GM12878 (cell line): ENCODE measurements around the gene TIMP2. TPM values are rescaled to one million over a fixed set of nuclear protein-coding genes. Genes with fewer than 3 reads are reported as not detected.

Experiments used
- ATAC-seq: fragments of 200-7000 bp; cut with Tn5 transposase; 3 replicates; pipeline ENCODE4 v1.9.1; 2020; ENCODE audit warnings: mild to moderate bottlenecking, moderate library complexity
- BruUV-seq: library from RNA; stranded (reverse); fragments of 400-500 nt; replicated peaks from 2 replicates; lab custom pipeline; 2021; lab: Mats Ljungman, UMichigan
- CTCF ChIA-PET: fragments of 300-600 bp; sonication (Branson Sonifier 250); formaldehyde crosslinking; extraction: SDS; loops from one replicate; lab custom pipeline; 2021; ENCODE audit warnings: inconsistent platforms; lab: Yijun Ruan, JAX
- POLR2A ChIA-PET: fragments of 350-600 bp; formaldehyde crosslinking; extraction: SDS; loops from one replicate; lab custom pipeline; 2021; ENCODE audit warnings: inconsistent platforms; lab: Charles Lee
- RAD21 ChIA-PET: fragments of 300-600 bp; sonication (Branson Sonifier 250); formaldehyde crosslinking; loops from one replicate; lab custom pipeline; 2023; ENCODE audit warnings: antibody characterized with exemption; ENCODE audit not compliant: unreplicated experiment; lab: Charles Lee
- SMC1A ChIA-PET: fragments of 300-600 bp; sonication (Branson Sonifier 250); formaldehyde crosslinking; loops from one replicate; lab custom pipeline; 2023; ENCODE audit not compliant: unreplicated experiment, uncharacterized antibody; lab: Charles Lee
- DNase-seq: peaks from one replicate; pipeline ENCODE4 v3.0.0-alpha.2; 2011; ENCODE audit warnings: low read depth, low spot score
- FAIRE-seq: peaks from 3 replicates; lab custom pipeline; 2011; peaks lifted over from hg19 to GRCh38; lab: Jason Lieb, UNC
- H2AFZ ChIP-seq: 2 replicates; pipeline ENCODE4 v1.6.0; 2011; ENCODE audit warnings: low read depth, low read length, control low read depth; ENCODE audit not compliant: control insufficient read depth
- H3K27ac ChIP-seq: 2 replicates; pipeline ENCODE4 v1.5.1; 2011; ENCODE audit warnings: control low read depth; ENCODE audit not compliant: control insufficient read depth, insufficient read depth
- H3K27me3 ChIP-seq, 2 experiments: replicated peaks in 1 of 2; 2 replicates each; pipeline versions ENCODE4 v1.6.0 to v1.6.1; 2011; ENCODE audit warnings: low read length in 1 of 2; ENCODE audit not compliant: control insufficient read depth in 2 of 2, insufficient read depth in 2 of 2
- H3K36me3 ChIP-seq, 2 experiments: 2 replicates each; pipeline ENCODE4 v1.5.1; 2011; ENCODE audit warnings: low read length in 1 of 2; ENCODE audit not compliant: control insufficient read depth in 2 of 2, insufficient read depth in 2 of 2
- H3K4me1 ChIP-seq: 2 replicates; pipeline ENCODE4 v1.6.1; 2011; ENCODE audit warnings: mild to moderate bottlenecking, low read length, moderate library complexity, mixed read lengths; ENCODE audit not compliant: control insufficient read depth, insufficient read depth
- H3K4me2 ChIP-seq: 2 replicates; pipeline ENCODE4 v1.6.0; 2011; ENCODE audit warnings: control low read depth; ENCODE audit not compliant: control insufficient read depth, insufficient read depth
- H3K4me3 ChIP-seq: fragments of 200-600 bp; sonication (generic); 2 replicates; pipeline ENCODE4 v1.5.1; 2016
- H3K79me2 ChIP-seq: 2 replicates; pipeline ENCODE4 v1.6.0; 2011; ENCODE audit warnings: low read length; ENCODE audit not compliant: control insufficient read depth, insufficient read depth
- H3K9ac ChIP-seq: 2 replicates; pipeline ENCODE4 v1.8.0; 2011; ENCODE audit warnings: low read length, control low read depth, mixed read lengths; ENCODE audit not compliant: control insufficient read depth, insufficient read depth
- H3K9me3 ChIP-seq: replicated peaks from 3 replicates; pipeline ENCODE4 v1.5.1; 2011; ENCODE audit warnings: mild to moderate bottlenecking, low read length; ENCODE audit not compliant: control insufficient read depth, insufficient read depth
- H4K20me1 ChIP-seq: 2 replicates; pipeline ENCODE4 v1.6.0; 2011; ENCODE audit not compliant: control insufficient read depth, insufficient read depth
- CEBPB ChIP-seq, 2 experiments: fragments of 150-350 bp in 1 of 2; IDR thresholded peaks; 2 replicates each; pipeline ENCODE4 v1.6.1; 2012 to 2014; ENCODE audit warnings: low read depth in 2 of 2, low read length in 2 of 2, borderline replicate concordance in 1 of 2, inconsistent platforms in 1 of 2
- IRF5 ChIP-seq: fragments of 450-650 bp; IDR thresholded peaks from 2 replicates; pipeline ENCODE4 v1.6.1; 2017; ENCODE audit warnings: borderline replicate concordance
- MAX ChIP-seq: IDR thresholded peaks from 2 replicates; pipeline ENCODE4 v1.6.1; 2012; ENCODE audit warnings: low read depth, low read length, improper control_type of control experiment
- MEF2B ChIP-seq: fragments of 450-650 bp; IDR thresholded peaks from 2 replicates; pipeline ENCODE4 v1.6.1; 2018; ENCODE audit warnings: mild to moderate bottlenecking, moderate library complexity; ENCODE audit not compliant: partially characterized antibody, poor library complexity, severe bottlenecking
- NFYA ChIP-seq: IDR thresholded peaks from 2 replicates; pipeline ENCODE4 v1.6.1; 2011; ENCODE audit warnings: low read depth, mild to moderate bottlenecking, low read length, improper control_type of control experiment, borderline replicate concordance
- PAX8 ChIP-seq: fragments of 450-650 bp; IDR thresholded peaks from 2 replicates; pipeline ENCODE4 v1.6.1; 2017; ENCODE audit warnings: mild to moderate bottlenecking, moderate library complexity
- RAD21 ChIP-seq: IDR thresholded peaks from 2 replicates; pipeline ENCODE4 v1.6.1; 2011; ENCODE audit warnings: mild to moderate bottlenecking, low read depth, low read length, moderate library complexity; ENCODE audit not compliant: insufficient read depth
- SPI1 ChIP-seq: IDR thresholded peaks from 2 replicates; pipeline ENCODE4 v1.6.1; 2011; ENCODE audit warnings: low read depth, mild to moderate bottlenecking, low read length, moderate library complexity, borderline replicate concordance; ENCODE audit not compliant: insufficient read depth
- USF1 ChIP-seq: IDR thresholded peaks from 2 replicates; pipeline ENCODE4 v1.6.1; 2011; ENCODE audit warnings: borderline replicate concordance, low read depth, mild to moderate bottlenecking, moderate library complexity, mixed read lengths, low read length; ENCODE audit not compliant: insufficient read depth; ENCODE audit errors: extremely low read length
- ZBTB40 ChIP-seq: fragments of 450-650 bp; IDR thresholded peaks from 2 replicates; pipeline ENCODE4 v1.6.1; 2016; ENCODE audit warnings: mild to moderate bottlenecking, moderate library complexity, borderline replicate concordance
- WGBS: methylation state at CpG from one replicate; pipeline ENCODE4 v1.1.6; 2016; ENCODE audit warnings: low lambda C conversion rate; ENCODE audit not compliant: insufficient replicate concordance, insufficient coverage; ENCODE audit errors: missing lambda C conversion rate; 5-methylcytosine and 5-hydroxymethylcytosine counted together
- in situ Hi-C: fragments of 300-500 bp; cut with MboI; formaldehyde crosslinking; loops from 9 replicates; pipeline ENCODE4 v1.14.3; 2018; ENCODE audit warnings: mixed read lengths
- intact Hi-C: fragments of 100-400 bp; cut with micrococcal nuclease; formaldehyde crosslinking; loops from one replicate; pipeline ENCODE4 v1.14.2; 2022; ENCODE audit not compliant: unreplicated experiment
- polyA plus RNA-seq, 11 experiments: library from polyadenylated mRNA; depleted of rRNA in 4 of 11; unstranded in 6 of 11; stranded (reverse) in 5 of 11; fragments of >200 nt; fragmentation: Nextera tagmentation in 4 of 11; fragmentation: Illumina TruSeq in 1 of 11; extraction: Ambion mirVana in 4 of 11; extraction: Trizol in 1 of 11; gene quantifications; 1 replicate in 1 of 11; 2 replicates in 10 of 11; pipeline versions ENCODE4 v1.2.1 to v1.2.3, GENCODE V29; 2011 to 2016; ENCODE audit warnings: inconsistent platforms in 2 of 11, missing spikeins in 2 of 11, low read depth in 1 of 11
- total RNA-seq, 4 experiments: library from RNA; depleted of rRNA in 3 of 4; stranded (reverse); fragments of >200 nt in 3 of 4; fragmentation: Illumina TruSeq in 1 of 4; extraction: Trizol in 1 of 4; gene quantifications; 2 replicates each; pipeline versions ENCODE4 v1.2.1 to v1.2.3, GENCODE V29; 2013 to 2021
- TF ChIP-seq, protein P1 (sequence below): fragments of 150-350 bp; IDR thresholded peaks from 2 replicates; pipeline ENCODE4 v1.6.1; 2016; ENCODE audit warnings: low read depth, low read length

The TIMP2 gene
- total and polyA plus RNA-seq, 10 of the 15 experiments (the other 5 are each of a cell fraction or from before 2014, with no cell fraction given) = 0.03 to 0.41 (median 0.04) TPM; not detected in 7

- TF ChIP-seq, protein P1, sequence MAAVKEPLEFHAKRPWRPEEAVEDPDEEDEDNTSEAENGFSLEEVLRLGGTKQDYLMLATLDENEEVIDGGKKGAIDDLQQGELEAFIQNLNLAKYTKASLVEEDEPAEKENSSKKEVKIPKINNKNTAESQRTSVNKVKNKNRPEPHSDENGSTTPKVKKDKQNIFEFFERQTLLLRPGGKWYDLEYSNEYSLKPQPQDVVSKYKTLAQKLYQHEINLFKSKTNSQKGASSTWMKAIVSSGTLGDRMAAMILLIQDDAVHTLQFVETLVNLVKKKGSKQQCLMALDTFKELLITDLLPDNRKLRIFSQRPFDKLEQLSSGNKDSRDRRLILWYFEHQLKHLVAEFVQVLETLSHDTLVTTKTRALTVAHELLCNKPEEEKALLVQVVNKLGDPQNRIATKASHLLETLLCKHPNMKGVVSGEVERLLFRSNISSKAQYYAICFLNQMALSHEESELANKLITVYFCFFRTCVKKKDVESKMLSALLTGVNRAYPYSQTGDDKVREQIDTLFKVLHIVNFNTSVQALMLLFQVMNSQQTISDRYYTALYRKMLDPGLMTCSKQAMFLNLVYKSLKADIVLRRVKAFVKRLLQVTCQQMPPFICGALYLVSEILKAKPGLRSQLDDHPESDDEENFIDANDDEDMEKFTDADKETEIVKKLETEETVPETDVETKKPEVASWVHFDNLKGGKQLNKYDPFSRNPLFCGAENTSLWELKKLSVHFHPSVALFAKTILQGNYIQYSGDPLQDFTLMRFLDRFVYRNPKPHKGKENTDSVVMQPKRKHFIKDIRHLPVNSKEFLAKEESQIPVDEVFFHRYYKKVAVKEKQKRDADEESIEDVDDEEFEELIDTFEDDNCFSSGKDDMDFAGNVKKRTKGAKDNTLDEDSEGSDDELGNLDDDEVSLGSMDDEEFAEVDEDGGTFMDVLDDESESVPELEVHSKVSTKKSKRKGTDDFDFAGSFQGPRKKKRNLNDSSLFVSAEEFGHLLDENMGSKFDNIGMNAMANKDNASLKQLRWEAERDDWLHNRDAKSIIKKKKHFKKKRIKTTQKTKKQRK = no peak
- no peak for TF ChIP-seq CEBPB (IDR thresholded peaks at IDR 0.05; ENCODE audit: borderline replicate concordance in 1 of 2, low read depth in 2 of 2, low read length in 2 of 2)
Observed at GRCh38 chr17:78952706-78953105, 27.5 kb upstream of the TIMP2 start (continued).

DNA sequence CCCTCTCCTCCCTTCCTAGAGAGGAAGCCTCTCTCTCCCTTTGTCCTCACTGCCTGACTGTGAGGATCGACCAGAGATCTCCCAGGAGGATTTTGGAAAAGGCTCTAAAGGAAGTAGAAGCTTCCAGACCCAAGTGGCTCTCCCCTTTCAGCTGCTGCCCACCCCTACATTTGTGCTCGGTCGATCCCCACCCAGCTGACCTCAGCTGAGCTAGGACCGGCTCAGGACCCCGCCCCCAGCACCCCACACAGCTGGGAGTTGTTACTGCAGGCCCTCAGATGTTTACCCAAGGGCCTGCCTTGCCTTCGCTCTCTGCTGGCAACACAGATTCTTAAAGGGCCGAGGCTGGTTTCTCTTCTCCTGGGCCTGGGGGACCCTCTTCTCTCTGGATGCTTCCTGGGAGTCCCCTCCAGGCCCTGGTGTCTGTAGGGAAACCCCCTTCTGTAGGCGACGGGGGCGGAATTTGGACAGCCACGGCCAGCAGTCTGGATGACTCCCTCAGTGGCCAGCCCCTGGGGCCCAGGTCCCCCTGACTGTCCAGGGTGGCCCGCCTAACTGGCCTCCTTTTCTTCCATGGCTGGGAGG is 26.9 kb upstream of the TIMP2 start:
- no peak overlapping the region for H2AFZ ChIP-seq
- no peak overlapping the region for H3K4me3 ChIP-seq
- peaks cover 10% of the 10 kb centered on the region; the same call in 2 of the 3 replicates for H3K9me3 ChIP-seq
- no peaks in the 10 kb centered on the region for H4K20me1 ChIP-seq
- intact Hi-C loops (no loop called here), in situ Hi-C loops (no loop called here)
- RAD21 ChIA-PET = no interaction called here
- H3K9ac ChIP-seq = no peak overlapping the region
- no peaks in the 10 kb centered on the region for H3K36me3 ChIP-seq
- H3K27ac ChIP-seq = no peak overlapping the region
- H3K79me2 ChIP-seq = no peaks in the 10 kb centered on the region
- H3K4me1 ChIP-seq = no peaks in the 10 kb centered on the region
- FAIRE-seq = no peak
- no TSS peak for BruUV-seq
- no peak for ATAC-seq
- no peaks in the 10 kb centered on the region; a peak in 2 of 4 replicates for H3K27me3 ChIP-seq
- no peak for DNase-seq
- SMC1A ChIA-PET = no interaction called here
- POLR2A ChIA-PET = no interaction called here
- no peak overlapping the region for H3K4me2 ChIP-seq
- CTCF ChIA-PET = no interaction called here
- 16% methylated on average over 12 of the region's 12 CpGs for WGBS
- TF ChIP-seq NFYA (no peak), USF1 (no peak), MAX (no peak), PAX8 (no peak), ZBTB40 (no peak), SPI1 (no peak), MEF2B (no peak), RAD21 (no peak), IRF5 (no peak)
